Measurements from ENCODE around the gene TBC1D2B. TPM values are rescaled to one million over a fixed set of nuclear protein-coding genes. Genes with fewer than 3 reads are reported as not detected.
"Not testable (repeated sequence)": the region's sequence is repeated elsewhere in the genome, so short reads cannot be mapped to it uniquely, and the experiment has no call there.

TBC1D2B gene
- total RNA-seq, 1 donor from 2014 or later = 10.6 TPM

DNA sequence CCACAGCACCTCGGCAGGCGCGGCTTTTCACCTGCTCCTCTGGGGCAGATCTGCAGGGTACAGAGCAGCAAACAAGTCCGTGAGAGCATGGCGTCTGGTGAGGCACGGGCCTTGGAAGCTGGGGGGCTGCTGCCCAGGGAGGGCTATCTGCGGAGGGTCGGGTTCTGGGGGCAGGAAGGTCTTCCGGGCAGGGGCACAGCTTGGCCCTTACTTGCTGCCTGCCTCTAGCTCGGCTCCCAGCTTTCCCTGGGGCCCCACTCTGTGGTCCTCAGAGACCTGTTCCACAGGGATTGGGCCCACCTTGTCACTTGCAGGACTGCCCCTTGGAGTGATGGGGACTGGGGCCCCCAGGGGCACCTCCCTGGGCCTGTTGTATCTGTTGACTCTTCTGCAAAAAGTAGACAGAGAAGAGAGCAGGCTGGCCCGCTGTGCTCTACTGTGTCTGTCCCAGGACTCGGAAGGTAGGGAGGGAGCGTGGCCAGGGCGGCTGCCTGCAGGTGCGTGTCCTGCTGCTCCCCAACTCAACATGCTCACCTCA is 84.1 kb downstream of the TBC1D2B start:
- no peak for FAIRE-seq
- no peak for DNase-seq (ENCODE audit: low spot score in 2 of 2)

DNA sequence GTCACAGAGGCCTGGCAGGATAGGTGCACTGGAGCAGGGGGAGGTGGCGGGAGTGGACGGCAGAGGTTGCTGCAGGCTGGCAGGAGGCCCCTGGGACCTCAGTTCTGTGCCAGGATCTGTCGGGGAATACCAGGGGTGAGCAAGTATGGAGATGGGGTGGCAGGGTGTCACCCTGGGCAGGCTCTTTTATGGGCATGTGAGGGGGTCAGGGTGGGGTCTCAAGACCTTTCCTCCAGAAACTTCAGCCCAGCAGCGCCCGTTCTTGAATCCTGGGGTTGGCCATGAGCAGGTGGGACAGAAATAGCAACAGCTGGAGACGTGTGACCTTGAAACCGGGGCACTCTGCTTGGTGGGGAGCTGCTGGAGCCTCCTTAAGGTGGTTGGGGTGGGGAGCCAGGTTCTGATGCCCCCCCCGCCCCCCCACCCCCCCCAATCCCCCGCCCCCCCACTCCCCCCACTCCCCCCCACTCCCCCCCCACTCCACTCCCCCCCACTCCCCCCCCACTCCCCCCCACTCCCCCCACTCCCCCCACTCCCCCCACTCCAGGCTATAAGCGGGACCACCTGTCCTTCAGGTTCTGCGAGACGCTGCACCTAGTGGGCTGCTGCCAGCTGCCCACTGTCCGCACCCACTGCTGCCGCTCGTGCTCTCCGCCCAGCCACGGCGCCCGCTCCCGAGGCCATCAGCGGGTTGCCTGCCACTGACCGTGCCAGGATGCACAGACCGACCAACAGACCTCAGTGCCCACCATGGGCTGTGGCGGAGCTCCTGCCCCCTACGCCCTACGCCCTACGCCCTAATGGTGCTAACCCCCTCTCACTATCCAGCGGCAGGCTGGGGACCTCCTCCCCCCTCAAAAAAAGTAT is 84.9 kb downstream of the TBC1D2B start:
- DNase-seq (ENCODE audit: low spot score in 2 of 2) (no peak), FAIRE-seq (no peak)

GRCh38 chr15:77991658-77992201 is 85.8 kb downstream of the TBC1D2B start:
- not testable (repeated sequence) for FAIRE-seq; DNase-seq (ENCODE audit: low spot score in 2 of 2)

DNA sequence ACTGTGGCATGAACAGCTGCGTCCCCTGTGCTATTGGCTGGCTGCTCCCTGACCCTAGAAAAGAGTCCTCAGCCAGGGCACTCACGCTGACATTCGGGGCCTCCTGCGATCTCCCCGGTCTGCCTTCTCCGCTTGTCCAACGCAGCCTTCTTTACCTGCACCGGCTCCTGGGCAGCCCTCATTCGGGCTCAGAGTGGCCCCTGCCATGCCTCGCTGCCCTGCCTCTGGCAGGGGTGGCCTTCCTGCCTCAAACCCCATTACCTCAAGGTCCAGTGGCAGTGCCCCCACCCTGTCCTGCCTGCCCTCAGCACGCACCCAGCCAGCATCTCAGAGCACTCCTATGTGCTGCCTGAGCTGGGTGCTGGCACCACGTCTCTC is 86.5 kb downstream of the TBC1D2B start:
- DNase-seq (ENCODE audit: low spot score in 2 of 2) = no peak
- no peak for FAIRE-seq

GRCh38 chr15:77989296-77990143 is 88.0 kb downstream of the TBC1D2B start:
- DNase-seq (ENCODE audit: low spot score in 2 of 2) (no peak), FAIRE-seq (no peak)

DNA sequence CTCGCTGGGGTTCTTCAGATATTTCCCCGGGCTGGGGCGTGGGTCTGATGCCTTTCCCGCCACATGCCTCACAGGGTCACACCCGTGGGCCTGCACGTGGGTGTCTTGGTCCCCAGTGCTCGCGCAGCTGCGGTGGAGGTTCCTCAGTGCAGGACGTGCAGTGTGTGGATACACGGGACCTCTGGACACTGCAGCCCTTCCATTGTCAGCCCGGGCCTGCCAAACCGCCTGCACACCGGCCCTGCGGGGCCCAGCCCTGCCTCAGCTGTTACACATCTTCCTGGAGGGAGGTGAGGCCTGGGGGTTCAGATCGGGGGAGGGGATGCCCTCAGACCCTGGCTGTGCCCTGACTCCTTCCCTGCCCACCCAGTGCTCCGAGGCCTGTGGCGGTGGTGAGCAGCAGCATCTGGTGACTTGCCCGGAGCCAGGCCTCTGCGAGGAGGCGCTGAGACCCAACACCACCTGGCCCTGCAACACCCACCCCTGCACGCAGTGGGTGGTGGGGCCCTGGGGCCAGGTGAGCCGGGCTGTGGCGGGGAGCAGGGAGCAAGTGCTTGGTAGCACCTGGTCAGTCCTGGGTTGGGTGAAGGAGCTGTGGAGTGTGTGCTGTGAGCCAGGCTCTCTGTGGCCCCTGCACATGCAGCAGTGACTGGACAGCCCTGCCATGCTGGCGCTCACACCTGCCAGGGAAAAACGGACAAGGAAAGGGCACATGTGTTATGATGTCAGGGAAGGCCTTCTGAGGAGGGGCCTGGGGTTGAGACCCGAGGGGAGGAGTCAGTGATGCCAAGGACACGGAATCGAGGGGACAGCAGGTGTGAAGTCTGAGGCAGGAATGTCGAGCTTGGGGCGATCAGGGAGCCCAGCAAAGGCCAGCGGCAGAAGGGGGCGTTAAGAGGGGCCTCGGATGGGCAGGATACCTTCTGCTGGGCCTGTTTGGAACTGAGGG is 88.9 kb downstream of the TBC1D2B start:
- FAIRE-seq = no peak
- no peak for DNase-seq (ENCODE audit: low spot score in 2 of 2)

GRCh38 chr15:77987765-77988136 is 89.8 kb downstream of the TBC1D2B start:
- DNase-seq (ENCODE audit: low spot score in 2 of 2); FAIRE-seq: not testable (repeated sequence)

- no peak for DNase-seq (ENCODE audit: low spot score in 2 of 2)
- no peak for FAIRE-seq
Measured at GRCh38 chr15:77986891-77987764, 90.4 kb downstream of the TBC1D2B start.

GRCh38 chr15:77985931-77986480 is 91.5 kb downstream of the TBC1D2B start:
- no peak for FAIRE-seq
- no peak for DNase-seq (ENCODE audit: low spot score in 2 of 2)

GRCh38 chr15:77985031-77985930 is 92.2 kb downstream of the TBC1D2B start:
- DNase-seq (ENCODE audit: low spot score in 2 of 2) (no peak), FAIRE-seq (no peak)

GRCh38 chr15:77984446-77984861 is 93.1 kb downstream of the TBC1D2B start:
- FAIRE-seq = no peak

GRCh38 chr15:77983708-77984445 is 93.6 kb downstream of the TBC1D2B start:
- no peak for FAIRE-seq

More at GRCh38 chr15:77984446-77984861, 93.1 kb downstream of the TBC1D2B start:
- no peak for DNase-seq (ENCODE audit: low spot score in 2 of 2)

DNA sequence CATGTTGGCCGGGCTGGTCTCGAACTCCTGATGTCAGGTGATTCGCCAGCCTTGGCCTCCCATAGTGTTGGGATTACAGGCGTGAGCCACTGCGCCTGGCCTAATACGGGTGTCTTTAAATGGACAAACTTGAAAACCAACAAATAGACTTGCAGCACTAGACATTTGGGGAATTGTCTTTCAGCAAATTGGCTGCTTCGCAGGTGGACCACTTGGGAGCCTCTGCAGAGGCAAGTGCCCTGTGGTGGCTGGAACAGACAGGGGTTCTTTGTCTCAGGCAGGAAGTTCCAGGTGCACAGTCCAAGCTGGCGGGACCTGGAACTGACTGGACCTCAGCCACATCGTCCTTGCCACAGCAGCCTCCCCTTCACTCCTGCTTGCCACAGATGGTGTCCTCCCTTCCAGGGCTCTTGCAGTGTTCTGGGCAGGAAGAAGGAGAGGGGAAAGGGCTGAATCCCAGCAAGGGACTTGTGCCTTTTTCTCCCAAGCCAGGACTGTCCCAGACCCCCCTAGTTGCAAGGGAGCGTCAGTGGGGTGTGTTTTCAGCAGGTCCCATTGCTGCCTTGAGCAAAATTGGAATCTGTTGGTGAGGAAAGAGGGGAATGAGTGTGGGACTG is 94.3 kb downstream of the TBC1D2B start:
- no peak for DNase-seq (ENCODE audit: low spot score in 2 of 2)
- no peak for FAIRE-seq

More at GRCh38 chr15:77983708-77984445, 93.6 kb downstream of the TBC1D2B start:
- no peak for DNase-seq (ENCODE audit: low spot score in 2 of 2)

DNA sequence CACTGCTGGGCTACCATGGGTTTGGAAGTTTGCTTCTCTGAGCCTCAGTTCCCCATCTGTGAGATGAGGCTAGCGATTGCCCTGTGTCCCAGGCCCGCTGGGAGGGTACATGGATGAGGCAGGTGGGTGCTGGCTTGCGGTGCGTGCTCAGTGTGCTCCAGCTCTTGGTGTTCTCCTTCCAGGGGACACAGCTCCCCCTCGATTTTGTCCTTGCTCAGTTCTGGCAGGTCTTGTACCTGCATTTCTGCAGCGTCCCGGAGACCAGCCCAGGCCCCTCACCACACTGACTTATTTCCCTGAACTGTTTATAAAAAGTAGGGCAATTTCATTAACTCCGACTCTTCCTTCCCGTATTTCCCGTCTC is 95.4 kb downstream of the TBC1D2B start:
- DNase-seq (ENCODE audit: low spot score in 2 of 2) (no peak), FAIRE-seq (no peak)

DNA sequence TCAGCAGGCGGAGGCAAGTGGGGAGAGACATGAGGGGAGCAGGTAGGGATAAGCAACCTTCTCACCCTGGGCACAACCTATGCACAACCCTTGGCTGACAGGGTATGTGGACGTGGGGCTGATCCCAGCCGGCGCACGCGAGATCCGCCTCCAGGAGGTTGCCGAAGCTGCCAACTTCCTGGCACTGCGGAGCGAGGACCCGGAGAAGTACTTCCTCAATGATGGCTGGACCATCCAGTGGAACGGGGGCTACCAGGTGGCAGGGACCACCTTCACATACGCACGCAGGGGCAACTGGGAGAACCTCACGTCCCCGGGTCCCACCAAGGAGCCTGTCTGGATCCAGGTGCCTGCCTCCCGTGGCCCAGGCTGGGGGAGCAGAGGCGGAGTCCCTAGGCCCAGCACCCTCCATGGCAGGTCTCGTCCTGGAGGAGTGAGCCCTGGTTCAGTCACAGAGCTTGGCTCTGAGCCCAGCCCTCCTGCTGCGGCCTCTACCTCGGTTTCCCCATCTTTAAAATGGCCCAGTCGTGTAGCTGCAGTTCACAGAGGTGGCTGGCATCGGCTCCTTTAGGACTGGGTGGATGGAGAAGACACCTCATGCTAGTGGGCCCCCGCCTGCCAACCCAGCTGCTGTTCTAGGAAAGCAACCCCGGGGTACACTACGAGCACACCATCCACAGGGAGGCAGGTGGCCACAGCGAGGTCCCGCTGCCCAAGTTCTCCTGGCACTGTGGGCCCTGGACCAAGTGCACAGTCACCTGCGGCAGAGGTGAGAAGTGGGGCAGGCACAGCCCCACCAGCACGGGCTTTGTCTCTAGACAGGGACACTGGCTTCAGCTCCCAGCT is 96.0 kb downstream of the TBC1D2B start:
- no peak for DNase-seq (ENCODE audit: low spot score in 2 of 2)
- FAIRE-seq = no peak
